Measurements from ENCODE around the gene TP53I13. TPM values are rescaled to one million over a fixed set of nuclear protein-coding genes. Genes with fewer than 3 reads are reported as not detected.

Gene TP53I13
- total RNA-seq, result 10 to 100 TPM; 41.5 to 57.3 (median 52.1) TPM

GRCh38 chr17:29568331-29569244, at the start of gene TP53I13:
TP53I13 (plus strand) TSS chr17:29568701; CDS start chr17:29568759, 58 bp downstream.
- Histone ChIP-seq H3K27me3 (no peaks in the 10 kb centered on the region), H3K36me3 (peaks cover 0 to 12% of the 10 kb centered on the region in 2 donors), H3K9me3 (no peaks in the 10 kb centered on the region), H3K4me3 (peak within 1 kb of the TSS; percentile 48 to 85), H3K27ac (peak within 1 kb of the TSS; percentile 66 to 93 (median 89)), H3K4me1 (peaks cover 0 to 88% (median 18%) of the 10 kb centered on the region in 3 donors)
- WGBS, 2 donors (ENCODE audit: low coverage in 1 of 2), result 0 to 1% methylated on average over 3 to 12 of the region's 85 CpGs
- ATAC-seq, result peak; percentile 71
- TF ChIP-seq POLR2AphosphoS5 (IDR thresholded peaks at IDR 0.05) (peak; percentile 9), EP300 (IDR thresholded peaks at IDR 0.05) (no peak), CTCF (IDR thresholded peaks at IDR 0.05) (no peak), POLR2A (IDR thresholded peaks at IDR 0.05) (peak; percentile 34 to 40)

DNA sequence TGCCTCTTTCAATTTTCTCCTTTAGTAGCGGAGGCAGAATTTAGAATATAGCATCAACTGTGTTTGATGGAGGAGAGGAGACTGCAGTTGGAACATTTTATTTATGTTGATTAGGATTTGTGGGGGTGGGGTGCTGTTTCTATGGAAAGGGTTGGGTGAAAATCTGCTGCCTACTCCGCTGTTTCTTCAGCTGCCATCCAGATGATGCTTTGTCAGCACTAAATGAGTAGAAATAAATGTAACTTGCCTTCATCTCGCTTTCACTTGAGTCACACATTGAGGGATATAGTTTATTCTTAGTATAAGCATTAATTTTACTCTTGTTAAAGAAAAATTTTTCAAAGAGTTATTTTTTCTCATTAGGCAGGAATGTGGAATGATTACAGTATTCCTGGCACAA, 43.8 kb upstream of the TP53I13 start:
- Histone ChIP-seq H3K27me3 (no peaks in the 10 kb centered on the region), H3K9me3 (no peaks in the 10 kb centered on the region), H3K4me3 (no peak overlapping the region), H3K27ac (no peak overlapping the region), H3K36me3 (peaks cover 0 to 90% of the 10 kb centered on the region in 2 donors), H3K4me1 (no peaks in the 10 kb centered on the region)
- ATAC-seq, result no peak
- WGBS, 2 donors (ENCODE audit: low coverage in 1 of 2), result 97% methylated on average over 3 of the region's 3 CpGs
- TF ChIP-seq CTCF (IDR thresholded peaks at IDR 0.05) (no peak), POLR2AphosphoS5 (IDR thresholded peaks at IDR 0.05) (no peak), POLR2A (IDR thresholded peaks at IDR 0.05) (no peak), EP300 (IDR thresholded peaks at IDR 0.05) (no peak)

GRCh38 chr17:29526322-29526721, 42.2 kb upstream of the TP53I13 start:
- Histone ChIP-seq H3K4me1 (no peaks in the 10 kb centered on the region), H3K27me3 (no peaks in the 10 kb centered on the region), H3K27ac (no peak overlapping the region), H3K36me3 (peaks cover 0 to 92% of the 10 kb centered on the region in 2 donors), H3K4me3 (no peak overlapping the region), H3K9me3 (no peaks in the 10 kb centered on the region)
- ATAC-seq, result no peak
- 88% methylated on average over 2 of the region's 3 CpGs; no CpG with 5 or more reads in 1 of the 2 donors for WGBS, 2 donors (ENCODE audit: low coverage in 1 of 2)
- TF ChIP-seq POLR2AphosphoS5 (IDR thresholded peaks at IDR 0.05), result no peak
- no peak for TF ChIP-seq POLR2A (IDR thresholded peaks at IDR 0.05)
- TF ChIP-seq EP300 (IDR thresholded peaks at IDR 0.05), result no peak
- no peak for TF ChIP-seq CTCF (IDR thresholded peaks at IDR 0.05)

DNA sequence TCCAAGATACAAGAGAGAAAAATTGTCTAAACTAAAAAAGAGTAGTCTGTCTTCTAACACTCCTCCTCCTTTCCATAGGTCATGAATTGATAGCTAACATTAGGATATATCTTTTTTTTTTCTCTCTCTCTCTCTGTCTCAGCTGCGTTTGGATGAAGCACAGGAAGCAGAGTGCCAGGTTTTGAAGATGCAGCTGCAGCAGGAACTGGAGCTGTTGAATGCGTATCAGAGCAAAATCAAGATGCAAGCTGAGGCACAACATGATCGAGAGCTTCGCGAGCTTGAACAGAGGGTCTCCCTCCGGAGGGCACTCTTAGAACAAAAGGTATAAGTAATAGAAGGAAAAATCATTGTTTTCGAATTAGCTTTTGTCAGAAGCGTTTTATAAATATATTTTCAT, 34.5 kb upstream of the TP53I13 start:
- no peaks in the 10 kb centered on the region for H3K27me3 ChIP-seq
- no peak overlapping the region for H3K27ac ChIP-seq
- H3K36me3 ChIP-seq, result peaks cover 0 to 92% of the 10 kb centered on the region in 2 donors
- WGBS, 2 donors (ENCODE audit: low coverage in 1 of 2), result 78 to 83% methylated on average over 7 to 8 of the region's 8 CpGs
- H3K9me3 ChIP-seq, result no peaks in the 10 kb centered on the region
- no peak for TF ChIP-seq CTCF (IDR thresholded peaks at IDR 0.05)
- no peak for TF ChIP-seq EP300 (IDR thresholded peaks at IDR 0.05)
- no peak for TF ChIP-seq POLR2AphosphoS5 (IDR thresholded peaks at IDR 0.05)
- no peak for ATAC-seq
- H3K4me1 ChIP-seq, result no peaks in the 10 kb centered on the region
- no peak overlapping the region for H3K4me3 ChIP-seq

DNA sequence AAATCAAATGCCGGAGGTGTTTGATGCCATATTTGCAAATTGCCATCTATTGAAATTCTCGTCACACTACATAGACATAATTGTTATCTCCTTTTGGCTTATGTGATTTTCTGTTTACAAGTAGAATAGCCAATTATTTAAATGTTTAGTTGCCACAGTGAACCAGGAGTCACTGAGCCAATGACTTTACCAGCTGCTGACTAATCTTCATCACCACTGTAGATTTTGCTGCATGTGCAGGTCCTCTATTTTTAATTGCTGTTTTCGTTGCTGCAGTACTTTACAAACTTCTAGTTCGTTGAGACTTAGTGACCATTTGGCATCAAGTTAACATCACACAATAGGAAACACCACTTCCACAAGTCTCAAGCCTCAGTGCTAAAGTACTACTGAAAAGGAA, 24.4 kb upstream of the TP53I13 start:
- no peak overlapping the region for H3K4me3 ChIP-seq
- peaks cover 0 to 12% (median 2%) of the 10 kb centered on the region in 3 donors for H3K4me1 ChIP-seq
- no peaks in the 10 kb centered on the region for H3K9me3 ChIP-seq
- no peaks in the 10 kb centered on the region for H3K27me3 ChIP-seq
- peaks cover 4 to 57% of the 10 kb centered on the region in 2 donors for H3K36me3 ChIP-seq
- no peak for TF ChIP-seq POLR2A (IDR thresholded peaks at IDR 0.05)
- TF ChIP-seq CTCF (IDR thresholded peaks at IDR 0.05), result no peak
- TF ChIP-seq EP300 (IDR thresholded peaks at IDR 0.05), result no peak
- TF ChIP-seq POLR2AphosphoS5 (IDR thresholded peaks at IDR 0.05), result no peak
- no peak overlapping the region for H3K27ac ChIP-seq
- 72 to 100% methylated on average over 1 to 4 of the region's 4 CpGs for WGBS, 2 donors (ENCODE audit: low coverage in 1 of 2)
- no peak for ATAC-seq
